HG02981 (cell line): ENCODE data around the gene AREG.

ENCODE experiments used
- ATAC-seq: cut with Tn5 transposase; IDR thresholded peaks from one replicate; pipeline ENCODE4 v1.9.1; 2021; ENCODE audit warnings: mild to moderate bottlenecking, moderate library complexity; ENCODE audit not compliant: unreplicated experiment

The AREG gene

DNA sequence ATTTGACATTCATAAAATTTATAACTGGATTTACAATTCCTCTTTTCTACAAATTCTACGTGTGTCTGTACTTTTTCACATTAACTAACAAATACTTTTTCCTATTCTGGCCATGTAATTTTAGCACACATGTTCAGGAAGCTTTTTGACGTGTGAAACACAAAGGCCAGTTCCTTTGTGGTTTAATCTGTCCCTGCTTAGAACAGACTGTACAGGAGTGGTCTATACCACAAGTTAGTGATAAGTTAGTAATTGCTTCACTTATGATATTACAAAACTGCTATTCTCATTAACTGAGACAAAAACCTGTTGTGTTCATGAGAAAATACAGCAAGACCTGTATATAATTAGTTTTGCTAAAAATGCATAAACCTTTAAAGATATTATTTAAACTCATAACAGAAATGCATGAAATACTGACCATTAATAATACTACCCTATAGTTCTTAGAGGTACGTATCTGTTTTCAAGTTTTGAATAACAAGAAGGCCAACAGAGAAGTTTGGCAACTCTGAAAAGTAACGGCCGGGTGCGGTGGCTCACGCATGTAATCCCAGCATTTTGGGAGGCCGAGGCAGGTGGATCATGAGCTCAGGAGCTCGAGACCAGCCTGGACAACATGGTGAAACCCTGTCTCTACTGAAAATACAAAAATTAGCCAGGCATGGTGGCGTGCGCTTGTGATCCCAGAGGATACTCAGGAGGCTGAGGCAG is 13.7 kb upstream of the AREG start:
- peak; percentile 96 for ATAC-seq

DNA sequence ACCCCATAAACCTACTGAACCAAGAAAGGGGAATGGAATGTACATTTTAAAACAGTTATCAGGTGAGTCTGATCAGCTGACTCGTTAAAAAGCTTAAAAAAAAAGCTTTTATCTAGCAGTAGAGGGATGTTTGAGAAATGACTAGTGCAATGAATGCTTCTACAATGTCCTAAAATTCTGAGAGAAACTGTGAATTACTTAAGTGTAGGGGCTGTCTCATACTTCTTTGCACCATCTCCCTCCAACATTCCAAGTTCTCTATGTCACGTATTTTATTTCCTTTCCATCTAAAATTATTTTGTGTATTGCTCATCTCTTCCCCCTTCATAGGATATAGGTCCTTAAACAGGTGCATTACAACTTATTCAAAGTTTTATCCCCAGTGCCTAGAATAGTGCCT is 11.9 kb upstream of the AREG start:
- no peak for ATAC-seq

DNA sequence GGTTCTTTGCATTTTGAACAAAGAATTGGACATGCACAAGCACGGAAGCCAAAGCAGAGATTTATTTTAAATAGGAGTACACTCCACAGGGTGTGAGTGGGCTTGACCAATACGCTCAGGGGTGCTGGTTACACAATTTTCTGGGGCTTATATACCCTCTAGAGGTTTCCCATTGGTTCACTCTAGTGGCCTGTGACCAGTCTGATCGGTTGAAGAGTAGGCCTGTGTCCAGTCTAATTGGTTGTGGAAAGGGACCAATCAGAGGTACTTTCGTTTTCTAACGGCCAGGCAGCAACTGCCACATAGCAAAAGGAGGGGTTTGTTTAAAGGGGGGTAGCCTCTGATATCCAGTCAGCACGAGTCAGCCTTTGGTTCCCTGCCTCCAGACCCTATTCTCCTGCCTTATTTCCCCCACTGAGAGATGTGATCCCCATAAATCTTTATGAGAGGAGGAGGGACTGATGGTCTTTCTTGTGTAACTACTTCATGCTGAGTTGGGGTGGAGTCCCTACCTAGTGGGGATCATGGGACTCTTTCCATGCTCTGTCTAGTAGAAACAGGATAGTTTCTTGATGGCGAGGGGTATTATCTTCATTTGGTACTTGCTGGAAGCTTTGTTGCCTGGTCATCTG is 11.3 kb upstream of the AREG start:
- ATAC-seq: no peak

DNA sequence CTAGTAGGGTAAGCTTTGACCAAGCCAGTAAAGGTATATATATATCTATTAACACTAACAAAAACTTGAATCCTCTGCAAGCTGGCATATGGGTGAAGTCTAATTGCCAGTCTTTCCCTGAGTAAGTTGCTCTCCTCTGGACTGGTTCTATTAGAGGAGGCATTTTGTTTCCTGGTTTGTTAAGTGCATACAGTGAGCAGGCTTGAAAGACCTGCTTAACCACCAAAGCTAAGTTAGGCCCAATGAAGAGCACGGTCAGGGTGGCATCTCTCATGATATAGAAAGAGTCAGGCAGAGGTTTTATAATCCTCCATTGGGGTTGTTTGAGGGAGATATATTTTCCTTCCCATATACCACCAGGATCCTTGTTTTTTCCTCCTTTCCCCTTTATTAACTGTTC is 9.6 kb upstream of the AREG start:
- no peak for ATAC-seq

DNA sequence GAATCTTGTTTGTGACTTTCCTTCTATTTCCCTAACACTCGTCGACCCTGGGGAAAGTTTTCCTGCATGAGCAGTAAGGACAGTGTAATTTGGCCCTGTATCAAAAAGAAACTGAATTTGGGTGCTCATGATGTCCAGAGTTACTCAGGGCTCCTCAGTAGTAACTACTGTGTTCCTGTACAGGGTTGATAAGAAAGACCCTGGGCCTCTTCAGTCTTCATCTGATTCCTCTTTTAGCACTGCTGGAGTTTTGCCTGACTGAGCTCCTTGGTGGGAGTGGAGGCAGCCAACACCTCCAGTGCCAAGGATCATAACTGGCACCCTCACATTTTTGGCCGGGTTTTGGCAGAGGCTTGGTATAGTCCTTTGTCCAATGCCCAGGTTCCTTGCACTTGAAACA is 7.1 kb upstream of the AREG start:
- ATAC-seq: no peak

DNA sequence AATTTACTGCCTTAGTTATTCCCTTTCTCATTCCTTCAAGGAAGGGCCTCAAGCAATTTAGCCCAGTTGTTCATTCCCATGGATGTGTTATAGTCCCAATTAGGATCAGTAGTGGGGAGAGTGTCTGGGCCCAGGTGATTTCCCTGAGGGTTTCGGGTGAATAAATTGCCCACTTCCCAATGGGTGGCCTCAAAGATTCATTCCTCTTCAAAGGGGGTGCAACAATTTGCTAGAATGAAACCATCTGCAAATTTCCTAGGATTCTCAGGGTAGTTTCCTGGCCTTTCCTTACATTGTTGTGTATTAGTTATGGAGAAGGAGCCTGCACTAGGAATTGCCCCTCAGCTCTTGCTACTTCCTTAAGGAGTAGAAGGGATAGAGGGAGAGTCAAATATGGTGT is 6.3 kb upstream of the AREG start:
- no peak for ATAC-seq

DNA sequence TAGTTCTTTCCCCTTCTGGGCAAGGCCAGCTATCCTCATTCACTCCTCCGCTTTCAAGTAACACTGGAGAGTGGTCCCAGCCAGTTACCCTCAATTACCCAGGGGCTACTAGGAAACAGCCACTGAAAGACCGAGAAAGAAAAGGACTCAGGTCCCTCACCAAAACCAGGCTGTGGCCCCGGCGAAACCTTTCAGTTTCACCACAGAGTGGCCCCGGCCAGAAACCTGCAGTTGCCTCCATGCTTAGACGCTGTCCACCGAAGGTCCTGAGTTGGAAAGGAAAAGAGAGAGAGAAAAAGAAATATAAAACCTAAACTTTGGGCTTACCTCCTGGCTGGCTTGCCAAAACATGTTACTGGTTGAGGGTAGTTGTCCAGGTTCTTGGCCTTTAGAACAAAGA is 5.0 kb upstream of the AREG start:
- ATAC-seq: no peak

DNA sequence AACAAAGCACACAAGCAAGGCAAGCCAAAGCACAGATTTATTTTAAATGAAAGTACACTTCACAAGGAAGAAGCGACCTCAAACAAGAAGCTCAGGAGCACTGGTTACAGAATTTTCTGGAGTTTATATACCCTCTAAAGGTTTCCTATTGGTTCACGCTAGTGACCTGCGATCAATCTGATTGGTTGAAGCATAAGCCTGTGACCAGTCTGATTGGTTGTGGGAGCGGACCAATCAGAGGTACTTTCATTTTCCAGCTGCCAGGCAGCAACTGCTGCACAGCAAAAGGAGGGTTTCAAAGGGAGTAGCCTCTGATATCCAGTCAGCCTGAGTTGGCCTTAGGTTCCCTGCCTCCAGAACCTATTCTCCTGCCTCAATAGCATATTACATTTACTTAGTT is 4.6 kb upstream of the AREG start:
- ATAC-seq: no peak

DNA sequence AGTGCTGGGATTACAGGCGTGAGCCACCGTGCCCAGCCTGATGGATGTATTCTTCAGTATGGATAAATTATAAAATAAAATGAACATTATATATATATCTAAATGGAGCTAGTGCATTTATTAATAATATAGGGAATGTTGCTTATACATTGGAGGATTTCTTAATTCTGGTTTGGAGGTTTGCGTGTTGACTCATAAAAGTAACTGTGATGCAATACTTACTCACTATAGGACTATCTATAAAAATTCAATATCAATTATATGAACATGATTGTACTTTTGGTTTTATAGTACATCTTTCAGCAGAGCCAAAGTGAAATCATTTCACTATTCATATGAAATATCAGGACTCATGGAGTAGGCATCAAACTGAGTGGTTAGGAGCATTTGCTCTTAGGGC is 3.2 kb upstream of the AREG start:
- no peak for ATAC-seq

DNA sequence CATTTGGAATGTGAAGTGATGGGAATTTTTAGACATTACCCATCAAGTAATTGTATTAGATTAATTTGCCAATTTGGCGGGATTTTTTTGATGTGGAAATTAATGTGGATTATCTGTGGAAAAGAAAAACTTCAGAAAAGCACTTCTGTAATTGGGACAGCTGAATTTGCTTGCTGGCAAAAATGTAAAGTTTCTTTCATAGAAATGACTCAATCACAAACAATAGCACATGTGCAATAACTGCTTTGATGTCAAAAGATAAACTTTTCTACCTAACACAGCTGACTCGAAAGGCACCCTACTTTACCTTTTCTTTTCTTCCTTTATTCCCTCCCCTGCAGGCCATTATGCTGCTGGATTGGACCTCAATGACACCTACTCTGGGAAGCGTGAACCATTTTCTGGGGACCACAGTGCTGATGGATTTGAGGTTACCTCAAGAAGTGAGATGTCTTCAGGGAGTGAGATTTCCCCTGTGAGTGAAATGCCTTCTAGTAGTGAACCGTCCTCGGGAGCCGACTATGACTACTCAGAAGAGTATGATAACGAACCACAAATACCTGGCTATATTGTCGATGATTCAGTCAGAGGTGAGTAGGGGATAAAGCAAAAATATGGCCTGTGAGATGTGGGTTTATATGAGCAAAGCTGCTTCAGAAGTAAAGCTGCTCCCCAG is 1.4 kb downstream of the AREG start:
- ATAC-seq: no peak

DNA sequence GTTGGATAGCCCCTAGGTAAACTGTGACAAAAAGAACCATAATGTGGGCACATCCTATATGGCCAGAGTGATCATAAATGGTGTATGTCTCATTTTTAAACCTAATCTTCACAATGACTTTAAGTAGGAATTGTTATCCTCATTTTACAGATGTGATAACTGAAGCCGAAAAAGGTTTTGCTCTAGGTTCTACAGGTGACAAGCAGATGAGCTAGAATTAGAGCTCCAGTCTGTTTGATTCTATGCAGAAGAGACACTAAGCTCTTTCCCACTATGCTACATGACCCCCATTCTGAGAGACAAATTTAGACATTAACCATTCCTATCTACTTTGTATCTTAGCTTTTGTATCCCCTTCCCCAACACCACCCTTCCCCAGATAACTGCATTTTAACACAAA is 2.0 kb downstream of the AREG start:
- no peak for ATAC-seq

DNA sequence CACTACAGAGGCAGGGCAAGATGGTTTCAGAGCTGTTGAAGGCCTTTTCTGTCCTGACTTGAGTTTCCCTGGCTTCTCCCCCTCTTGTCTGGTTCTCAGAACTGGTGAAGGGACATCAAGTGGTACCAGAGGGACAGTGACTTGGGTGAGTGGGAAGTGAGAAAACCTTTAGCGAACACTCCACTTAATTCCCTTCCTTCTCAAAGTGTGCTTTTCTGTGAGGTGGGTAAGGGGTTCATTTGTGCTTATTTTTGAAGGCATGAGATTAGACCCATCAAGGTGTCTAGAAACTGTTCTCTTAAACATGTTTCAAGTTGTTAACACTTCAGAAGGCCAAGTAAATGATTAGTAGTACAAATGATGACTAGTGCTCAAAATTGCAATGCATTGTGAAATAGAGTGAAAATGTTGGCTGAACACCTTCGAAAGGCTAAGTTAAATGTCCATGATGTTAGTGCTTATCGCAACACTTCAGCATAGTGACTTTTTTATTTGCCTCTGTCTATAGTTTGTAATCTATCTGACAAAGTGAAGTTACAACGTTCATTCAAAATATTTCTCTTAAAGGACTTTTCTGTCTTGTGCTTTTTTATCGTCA is 2.8 kb downstream of the AREG start:
- ATAC-seq: no peak

DNA sequence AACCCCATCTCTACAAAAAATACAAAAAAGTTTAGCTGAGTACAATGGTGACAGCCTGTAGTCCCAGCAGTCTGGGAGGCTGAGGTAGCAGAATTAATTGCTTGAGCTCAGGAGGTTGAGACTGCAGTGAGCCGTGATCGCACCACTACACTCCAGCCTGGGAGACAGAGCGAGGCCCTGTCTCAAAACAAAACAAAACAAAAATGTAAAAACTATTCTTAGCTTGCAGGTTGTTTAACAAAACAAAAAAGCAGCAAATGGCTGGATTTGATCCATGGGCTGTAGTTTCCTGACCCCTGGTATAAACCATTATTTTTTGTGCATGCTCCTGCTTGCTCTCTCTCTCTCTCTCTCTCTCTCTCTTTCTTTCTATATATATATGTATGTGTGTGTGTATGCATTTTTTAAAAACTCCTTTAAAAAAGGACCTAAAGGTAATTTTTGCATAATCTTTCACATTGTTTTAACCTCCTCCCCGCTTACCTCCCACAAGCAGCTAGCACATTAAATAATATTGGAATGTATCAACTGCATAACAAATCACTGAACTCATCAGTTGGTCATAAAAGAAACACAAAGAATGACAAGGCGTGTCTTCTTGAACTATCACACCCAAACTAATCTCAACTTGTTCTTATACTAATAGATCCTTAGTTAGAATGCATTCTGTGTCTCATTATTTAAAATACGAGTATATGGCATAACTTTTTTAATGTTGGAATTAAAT is 4.8 kb downstream of the AREG start:
- no peak for ATAC-seq

DNA sequence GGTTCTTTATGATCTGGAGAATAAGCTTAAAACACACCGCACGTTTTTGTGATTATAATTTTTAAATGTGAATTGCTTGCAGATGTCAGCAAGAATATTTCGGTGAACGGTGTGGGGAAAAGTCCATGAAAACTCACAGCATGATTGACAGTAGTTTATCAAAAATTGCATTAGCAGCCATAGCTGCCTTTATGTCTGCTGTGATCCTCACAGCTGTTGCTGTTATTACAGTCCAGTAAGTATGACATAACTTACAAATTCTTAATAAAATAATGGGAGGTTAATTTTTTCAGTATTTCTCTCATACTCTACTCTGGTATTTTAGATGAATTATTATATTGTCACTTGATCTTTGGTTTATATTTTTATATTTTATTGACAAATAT is 5.4 kb downstream of the AREG start:
- no peak for ATAC-seq

DNA sequence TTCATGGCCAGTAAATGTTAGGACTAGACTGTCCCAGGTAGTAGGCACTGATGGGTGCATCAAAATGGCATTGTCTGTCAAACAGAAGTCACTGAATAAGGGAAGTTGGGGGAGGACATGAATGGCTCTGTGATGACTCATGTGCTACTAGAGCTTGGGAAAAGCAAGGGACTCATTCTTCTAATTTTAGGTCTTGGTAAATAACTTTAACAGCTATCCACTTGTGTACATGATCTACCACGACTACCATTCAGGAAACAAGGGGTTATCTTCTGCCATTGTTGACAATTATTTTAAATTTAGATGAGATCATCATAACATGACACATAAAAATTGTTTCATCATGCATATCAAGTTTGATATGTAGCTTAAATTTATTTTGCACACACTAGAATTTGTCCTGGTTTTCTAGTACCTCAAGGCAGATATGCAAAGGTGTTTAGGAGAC is 6.3 kb downstream of the AREG start:
- ATAC-seq: no peak

DNA sequence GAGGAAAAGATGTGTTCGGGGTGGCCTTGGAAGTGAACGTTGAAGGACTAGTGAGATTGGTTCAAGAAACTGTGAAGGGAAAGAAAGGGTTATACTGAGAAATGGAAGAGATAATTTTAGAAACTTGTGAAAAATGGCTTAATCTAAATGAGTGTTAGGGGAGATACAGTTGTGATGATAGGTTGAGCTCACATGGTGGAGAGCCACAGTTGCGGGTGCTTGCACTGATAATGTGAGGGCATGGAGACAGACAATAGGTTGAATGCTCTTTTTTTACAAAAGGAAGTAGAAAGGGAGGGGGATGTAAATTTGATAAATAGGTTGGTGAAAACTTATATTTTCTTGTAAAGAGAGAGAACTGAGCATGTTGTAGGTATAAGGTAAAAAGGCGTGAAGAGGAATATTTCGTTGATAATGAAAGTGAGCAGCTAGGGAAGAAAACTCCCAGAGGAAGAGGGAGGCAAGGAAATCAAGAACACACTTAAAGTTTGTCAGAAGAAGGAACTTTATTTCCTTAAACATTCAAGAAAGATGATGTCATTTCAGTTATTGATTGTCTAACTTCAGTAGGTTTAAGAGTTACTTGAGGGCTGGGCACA is 8.2 kb downstream of the AREG start:
- ATAC-seq: no peak

DNA sequence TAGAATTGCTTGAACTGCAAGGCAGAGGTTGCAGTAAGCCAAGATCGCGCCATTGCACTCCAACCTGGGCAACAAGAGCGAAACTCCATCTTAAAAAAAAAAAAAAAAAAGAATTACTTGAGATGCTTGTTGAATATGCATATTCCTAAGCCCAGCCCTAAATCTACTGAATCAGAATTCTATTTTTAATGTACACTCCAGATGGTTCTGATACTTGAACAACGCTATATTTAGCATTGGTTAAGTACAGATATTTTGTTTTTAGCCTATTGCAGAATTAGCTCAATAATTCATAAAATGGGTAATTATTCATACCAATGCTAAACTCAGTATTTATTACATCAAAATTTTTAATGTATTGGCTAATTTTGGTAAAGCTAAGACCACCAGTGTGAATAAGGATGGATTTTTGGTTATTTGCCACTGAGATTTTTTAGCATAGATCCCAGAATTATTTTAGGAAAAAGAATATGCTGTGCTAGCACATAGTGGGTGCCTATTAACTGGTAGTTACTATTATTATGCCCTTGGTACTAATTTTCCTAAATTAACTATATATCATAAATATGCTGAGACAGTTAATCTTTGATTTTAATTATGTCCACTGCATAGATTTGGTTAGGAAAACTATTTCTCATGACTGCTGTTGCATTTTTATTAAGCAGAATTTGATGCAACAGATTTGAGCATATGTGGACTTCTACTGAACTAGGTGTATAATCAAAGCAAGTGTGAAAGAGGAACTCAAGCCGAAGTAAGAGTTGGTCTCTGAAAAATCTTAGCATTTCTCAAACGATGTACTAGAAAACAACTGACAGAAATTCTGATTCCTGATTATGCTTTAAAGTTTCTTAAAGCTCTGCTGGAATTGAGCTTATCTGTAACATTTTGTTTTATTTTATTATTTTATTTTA is 9.2 kb downstream of the AREG start:
- ATAC-seq: no peak

DNA sequence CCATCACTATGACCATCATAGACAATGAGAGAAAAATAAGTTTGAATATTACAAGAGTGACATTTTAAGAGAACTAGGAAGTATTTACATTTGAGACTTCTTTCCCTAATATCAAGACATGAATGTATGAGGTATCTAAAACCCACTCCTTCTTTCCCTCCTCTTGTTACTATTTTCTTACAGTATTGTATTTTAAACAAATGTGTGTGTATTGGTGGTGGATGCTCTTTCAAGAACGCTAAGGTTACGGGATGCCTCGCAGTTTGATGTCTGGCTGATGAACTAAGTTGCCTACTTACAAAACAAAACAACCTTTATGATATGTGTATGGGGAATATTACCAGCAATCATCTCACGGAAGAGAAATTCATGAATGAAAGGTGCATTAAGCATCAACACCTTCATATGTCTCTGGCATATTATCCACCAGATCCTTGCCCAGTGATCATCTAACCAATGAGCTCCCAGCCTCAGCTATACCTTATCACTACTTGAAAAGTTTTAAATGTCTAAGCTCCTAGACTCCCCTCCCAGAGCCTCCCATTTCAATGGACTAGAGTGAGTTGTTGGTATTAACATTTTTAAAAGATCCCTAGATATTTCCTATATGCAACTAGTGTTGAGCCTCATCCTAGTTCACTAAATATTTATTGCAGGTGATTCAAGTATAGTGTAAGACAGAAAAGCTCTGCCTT is 10.6 kb downstream of the AREG start:
- no peak for ATAC-seq

DNA sequence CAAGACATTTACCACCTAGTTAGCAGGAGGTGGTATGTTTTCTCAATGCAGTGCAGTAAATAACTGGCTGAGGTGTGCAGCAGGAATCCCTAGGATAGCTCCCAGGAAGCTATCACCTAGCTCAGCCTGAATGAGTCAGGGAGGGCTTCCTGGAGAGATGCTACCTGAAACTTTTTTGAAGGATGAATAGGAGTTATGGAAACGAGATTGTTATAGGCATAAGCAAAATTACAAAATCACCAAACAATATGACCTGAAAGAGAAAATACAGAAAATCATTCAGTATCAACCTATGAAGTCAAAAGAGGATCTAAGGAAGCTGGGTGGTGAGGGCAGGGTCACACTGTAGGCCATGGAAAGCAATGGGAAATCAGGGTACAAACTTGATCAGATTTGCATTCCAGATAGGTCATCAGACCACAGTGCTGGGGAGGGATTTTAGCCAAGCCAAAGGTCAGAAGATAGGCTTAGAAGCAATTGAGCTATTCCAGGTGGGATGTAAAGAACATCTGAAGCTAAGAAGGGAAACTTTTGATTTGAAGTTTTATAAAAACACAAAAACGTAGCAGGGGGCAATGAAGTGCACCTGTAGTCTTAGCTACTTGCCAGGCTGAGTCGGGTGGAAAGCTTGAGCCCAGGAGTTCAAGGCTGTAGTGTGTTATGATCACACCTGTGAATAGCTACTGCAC is 11.3 kb downstream of the AREG start:
- ATAC-seq: no peak
